ENCODE measurements around the gene OR4D9.

The OR4D9 gene

GRCh38 chr11:59550842-59551658 is 39.7 kb downstream of the OR4D9 start:
- DNase-seq (ENCODE audit: low spot score), result peak; percentile 53

- peak; percentile 32 for DNase-seq (ENCODE audit: low spot score)
These were observed 40.6 kb downstream of the OR4D9 start for GRCh38 chr11:59551659-59552521.

GRCh38 chr11:59552844-59553243 is 41.5 kb downstream of the OR4D9 start:
- no peak for DNase-seq (ENCODE audit: low spot score)

- DNase-seq (ENCODE audit: low spot score), result no peak
These were observed 42.0 kb downstream of the OR4D9 start for GRCh38 chr11:59553323-59553722.

GRCh38 chr11:59555601-59556114 is 44.3 kb downstream of the OR4D9 start:
- DNase-seq (ENCODE audit: low spot score), result no peak

GRCh38 chr11:59556115-59556916 is 45.0 kb downstream of the OR4D9 start:
- DNase-seq (ENCODE audit: low spot score), result peak; percentile 43

GRCh38 chr11:59556917-59557348 is 45.6 kb downstream of the OR4D9 start:
- no peak for DNase-seq (ENCODE audit: low spot score)

GRCh38 chr11:59558270-59558643 is 46.9 kb downstream of the OR4D9 start:
- no peak for DNase-seq (ENCODE audit: low spot score)

GRCh38 chr11:59559886-59560285 is 48.5 kb downstream of the OR4D9 start:
- DNase-seq (ENCODE audit: low spot score), result no peak

- peak; percentile 35 for DNase-seq (ENCODE audit: low spot score)
These were observed 49.0 kb downstream of the OR4D9 start for GRCh38 chr11:59560290-59560701.

- DNase-seq (ENCODE audit: low spot score), result peak; percentile 89
These were observed 49.5 kb downstream of the OR4D9 start for GRCh38 chr11:59560702-59561473.

- DNase-seq (ENCODE audit: low spot score), result no peak
These were observed 51.0 kb downstream of the OR4D9 start for GRCh38 chr11:59562292-59562691.

Data from AG08395 (cell line).